Measurements from ENCODE around the gene OR51B4. TPM values are rescaled to one million over a fixed set of nuclear protein-coding genes. Genes with fewer than 3 reads are reported as not detected.
"Not testable (repeated sequence)": the region's sequence is repeated elsewhere in the genome, so short reads cannot be mapped to it uniquely, and the experiment has no call there.

OR51B4 gene, protein sequence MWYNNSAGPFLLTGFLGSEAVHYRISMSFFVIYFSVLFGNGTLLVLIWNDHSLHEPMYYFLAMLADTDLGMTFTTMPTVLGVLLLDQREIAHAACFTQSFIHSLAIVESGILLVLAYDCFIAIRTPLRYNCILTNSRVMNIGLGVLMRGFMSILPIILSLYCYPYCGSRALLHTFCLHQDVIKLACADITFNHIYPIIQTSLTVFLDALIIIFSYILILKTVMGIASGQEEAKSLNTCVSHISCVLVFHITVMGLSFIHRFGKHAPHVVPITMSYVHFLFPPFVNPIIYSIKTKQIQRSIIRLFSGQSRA
- total RNA-seq = under 1 TPM in 3 of 8 experiments, not detected in 5; 0.52 to 0.90 (median 0.61) TPM

DNA sequence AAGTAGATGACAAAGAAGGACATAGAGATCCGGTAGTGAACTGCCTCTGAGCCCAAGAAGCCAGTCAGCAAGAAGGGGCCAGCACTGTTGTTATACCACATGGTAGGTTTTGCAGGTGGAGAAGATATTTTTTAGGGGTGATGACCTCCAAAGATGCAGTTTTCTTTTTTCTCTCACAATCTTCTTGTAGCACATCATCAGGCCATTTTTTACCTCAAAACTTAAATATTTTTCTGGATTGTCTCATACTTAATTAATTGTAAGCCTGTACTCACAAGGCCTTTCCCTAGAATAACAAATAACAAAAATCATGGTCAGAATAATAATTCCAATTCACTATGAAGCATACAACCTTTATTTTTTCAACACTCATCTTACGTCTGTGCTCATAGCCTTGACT, at the start of gene OR51B4:
Gene OR51B4, minus strand, starts transcription at position 101 of the 400 bp plus-strand sequence. Its CDS starts 0 bp downstream, at position 101.
- Histone ChIP-seq H3K4me1 (replicated peaks in 1 of 2) (no peaks in the 10 kb centered on the region), H3K27ac (no peak within 1 kb of the TSS), H3K4me3 (no peak within 1 kb of the TSS)
- no peak for ATAC-seq (replicated peaks in 6 of 8)
- in situ Hi-C loops (cut with MboI; ENCODE audit: low pct_unique_long_range_greater_than_20kb in 2 of 9, low sequenced_read_pairs in 9 of 9, unreplicated experiment in 9 of 9) = no loop called here
- WGBS, 10 experiments = 33 to 100% (median 91%) methylated on average over 1 to 2 of the region's 2 CpGs; no CpG with 5 or more reads in 2 of the 10 experiments

DNA sequence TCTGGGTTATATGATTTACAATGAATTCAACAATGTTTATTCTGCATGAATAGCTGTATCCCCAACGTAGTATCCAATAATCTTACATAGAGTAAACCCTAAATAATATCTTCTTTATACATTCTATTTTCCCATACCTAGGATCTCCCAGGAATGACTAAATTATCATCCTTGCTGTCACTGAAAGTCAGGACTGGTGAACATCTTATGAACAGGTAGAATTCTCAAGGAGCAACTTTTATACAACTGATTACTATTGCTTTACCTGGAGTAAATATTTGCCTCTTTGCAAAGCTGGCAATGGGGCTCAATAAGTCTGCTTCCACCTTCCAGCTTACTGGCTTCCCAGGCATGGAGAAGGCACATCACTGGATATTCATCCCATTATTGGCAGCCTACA, 49.5 kb upstream of the OR51B4 start, which contains the start of gene OR51B6:
Gene OR51B6, plus strand, starts transcription at position 301 of the 400 bp plus-strand sequence. Its CDS starts 0 bp downstream, at position 301.
- 11 to 86% (median 40%) methylated on average over 1 of the region's 1 CpG; no CpG with 5 or more reads in 1 of the 10 experiments for WGBS, 10 experiments
- in situ Hi-C loops (cut with MboI; ENCODE audit: low pct_unique_long_range_greater_than_20kb in 2 of 9, low sequenced_read_pairs in 9 of 9, unreplicated experiment in 9 of 9) = loop anchor here in 1 of 9 experiments (25.0 kb wide), 1 partner anchor 139 kb away; the partner anchor contains the start of gene OR51V1
- Histone ChIP-seq H3K27ac (no peak within 1 kb of the TSS), H3K4me1 (replicated peaks in 1 of 2) (no peaks in the 10 kb centered on the region), H3K4me3 (no peak within 1 kb of the TSS)
- no peak for ATAC-seq (replicated peaks in 6 of 8)

DNA sequence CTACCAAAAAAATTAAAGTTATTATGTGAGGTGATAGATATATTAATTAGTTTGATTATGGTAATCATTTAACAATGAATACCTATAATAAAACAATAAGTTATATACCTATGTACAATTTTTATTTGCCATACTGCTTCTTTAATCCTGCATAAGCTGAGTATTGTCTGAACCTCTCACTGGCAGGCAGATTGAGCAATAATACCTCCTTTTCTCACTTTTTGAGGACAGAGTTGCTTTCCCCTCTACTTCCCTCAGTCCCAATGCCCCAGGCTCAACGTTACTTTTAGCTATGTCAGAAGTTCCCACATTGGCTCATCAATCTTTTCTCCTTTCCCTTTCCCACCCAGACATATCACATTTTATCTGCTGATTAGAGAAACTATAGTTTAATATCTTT, 47.8 kb upstream of the OR51B4 start:
- WGBS, 10 experiments = 25 to 83% (median 57%) methylated on average over 1 of the region's 1 CpG; no CpG with 5 or more reads in 5 of the 10 experiments

DNA sequence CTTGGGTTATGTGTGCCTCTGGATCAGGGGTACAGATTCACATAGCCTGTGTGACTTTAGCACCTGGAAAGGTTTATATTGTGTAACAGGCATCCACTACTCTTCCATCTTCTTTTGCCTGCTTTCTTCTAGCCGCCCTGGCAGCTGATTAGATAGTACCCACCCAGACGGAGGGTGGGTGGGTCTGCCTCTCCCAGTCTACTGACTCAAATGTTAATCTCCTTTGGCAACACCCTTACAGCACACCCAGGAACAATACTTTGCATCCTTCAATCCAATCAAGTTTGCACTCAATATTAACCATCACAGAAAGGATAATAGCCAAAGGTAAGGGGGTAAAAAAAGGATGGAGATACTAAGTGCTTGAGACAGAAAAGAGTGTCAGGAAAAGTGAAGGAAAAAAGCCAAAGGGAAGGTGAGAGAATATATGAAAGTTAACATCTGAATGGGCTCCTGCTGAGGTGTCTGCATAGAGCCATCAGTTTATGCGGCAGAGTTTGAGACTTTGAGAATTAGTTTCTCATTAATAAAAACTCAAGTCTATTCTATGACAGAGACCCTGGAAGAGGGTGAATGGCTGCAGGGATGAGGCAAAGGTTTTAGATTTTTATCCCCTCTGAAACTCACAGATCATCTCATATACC, 46.9 kb upstream of the OR51B4 start:
- in situ Hi-C loops (cut with MboI; ENCODE audit: low pct_unique_long_range_greater_than_20kb in 2 of 9, low sequenced_read_pairs in 9 of 9, unreplicated experiment in 9 of 9) = no loop called here
- H3K4me1 ChIP-seq (replicated peaks in 1 of 2) = no peaks in the 10 kb centered on the region
- ATAC-seq (replicated peaks in 6 of 8) = peak in 2 of 8 experiments; percentile 25 to 81
- 8 to 30% (median 25%) methylated on average over 1 to 3 of the region's 3 CpGs; no CpG with 5 or more reads in 5 of the 10 experiments for WGBS, 10 experiments
- no peak overlapping the region for H3K27ac ChIP-seq
- no peak overlapping the region for H3K4me3 ChIP-seq

More for the DNA sequence above, 47.8 kb upstream of the OR51B4 start:
- in situ Hi-C loops (cut with MboI; ENCODE audit: low pct_unique_long_range_greater_than_20kb in 2 of 9, low sequenced_read_pairs in 9 of 9, unreplicated experiment in 9 of 9) = no loop called here
- Histone ChIP-seq H3K4me1 (replicated peaks in 1 of 2) (no peaks in the 10 kb centered on the region), H3K4me3 (no peak overlapping the region), H3K27ac (no peak overlapping the region)
- ATAC-seq (replicated peaks in 6 of 8) = no peak

DNA sequence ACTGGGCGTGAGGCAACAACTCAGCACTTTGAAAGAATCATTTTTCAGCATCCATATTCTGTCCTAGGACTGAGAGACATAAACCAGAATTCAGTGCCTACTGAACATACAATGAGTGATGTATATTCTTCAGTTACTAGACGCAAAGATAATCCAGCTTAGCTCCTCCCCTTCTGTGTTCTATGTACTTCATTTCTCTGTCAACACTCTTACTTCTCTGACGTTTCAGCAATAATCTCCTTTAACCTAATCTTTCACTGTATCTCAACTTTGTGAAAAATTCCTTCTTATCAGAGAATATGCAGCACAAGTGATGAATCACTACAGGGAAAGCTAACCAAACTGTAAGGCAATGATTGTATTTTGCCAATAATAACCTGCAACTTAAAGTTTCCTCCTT, 44.1 kb upstream of the OR51B4 start:
- no peak for ATAC-seq (replicated peaks in 6 of 8)
- no peak overlapping the region for H3K27ac ChIP-seq
- no peak overlapping the region for H3K4me3 ChIP-seq
- H3K4me1 ChIP-seq (replicated peaks in 1 of 2) = no peaks in the 10 kb centered on the region
- in situ Hi-C loops (cut with MboI; ENCODE audit: low pct_unique_long_range_greater_than_20kb in 2 of 9, low sequenced_read_pairs in 9 of 9, unreplicated experiment in 9 of 9) = no loop called here
- 0 to 83% (median 57%) methylated on average over 1 to 3 of the region's 3 CpGs; no CpG with 5 or more reads in 1 of the 10 experiments for WGBS, 10 experiments

DNA sequence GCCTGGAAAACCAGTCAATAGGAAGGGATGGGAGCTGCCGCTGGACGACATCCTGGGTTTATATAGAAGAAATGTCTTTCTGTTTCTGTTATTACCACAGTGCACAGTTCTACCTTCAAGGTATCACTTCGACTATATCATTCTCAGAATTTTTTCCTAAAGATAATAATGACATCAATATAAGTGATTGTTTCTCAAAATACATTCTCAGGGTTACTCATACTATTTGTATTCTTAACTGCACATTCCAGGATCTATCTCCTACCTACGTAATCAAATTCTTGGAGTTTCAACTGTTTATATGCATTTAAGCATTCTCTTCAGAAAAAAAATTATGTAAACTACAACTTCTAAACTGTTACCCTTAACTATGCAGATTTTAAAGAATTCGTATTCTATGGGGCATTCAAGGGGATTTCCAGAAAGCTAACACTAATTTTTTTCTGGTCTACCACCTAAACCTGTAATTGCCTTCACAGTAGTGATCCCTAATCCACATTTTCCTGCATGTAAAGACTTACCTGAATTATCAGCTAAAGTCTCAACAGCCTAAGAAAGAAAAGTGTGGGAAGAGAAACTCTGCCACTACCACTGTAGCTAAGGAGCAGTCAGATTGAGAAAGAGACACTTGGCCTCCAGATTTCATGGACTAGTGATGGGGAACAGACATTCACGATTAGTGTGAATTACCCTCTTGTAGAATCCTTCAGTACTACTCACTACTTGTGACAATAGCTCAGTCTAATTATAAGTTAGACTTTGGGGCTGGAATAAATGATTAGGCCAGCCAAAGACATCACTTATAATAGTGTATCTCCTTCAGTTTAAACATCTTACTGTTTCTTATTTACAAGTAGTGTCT, 42.0 kb upstream of the OR51B4 start, which contains the start of gene OR51B5:
Gene OR51B5, minus strand, starts transcription at position 51 of the 862 bp plus-strand sequence. Its CDS starts 0 bp downstream, at position 51.
- no peak within 1 kb of the TSS for H3K4me3 ChIP-seq
- in situ Hi-C loops (cut with MboI; ENCODE audit: low pct_unique_long_range_greater_than_20kb in 2 of 9, low sequenced_read_pairs in 9 of 9, unreplicated experiment in 9 of 9) = no loop called here
- peak in 1 of 8 experiments; percentile 28 for ATAC-seq (replicated peaks in 6 of 8)

DNA sequence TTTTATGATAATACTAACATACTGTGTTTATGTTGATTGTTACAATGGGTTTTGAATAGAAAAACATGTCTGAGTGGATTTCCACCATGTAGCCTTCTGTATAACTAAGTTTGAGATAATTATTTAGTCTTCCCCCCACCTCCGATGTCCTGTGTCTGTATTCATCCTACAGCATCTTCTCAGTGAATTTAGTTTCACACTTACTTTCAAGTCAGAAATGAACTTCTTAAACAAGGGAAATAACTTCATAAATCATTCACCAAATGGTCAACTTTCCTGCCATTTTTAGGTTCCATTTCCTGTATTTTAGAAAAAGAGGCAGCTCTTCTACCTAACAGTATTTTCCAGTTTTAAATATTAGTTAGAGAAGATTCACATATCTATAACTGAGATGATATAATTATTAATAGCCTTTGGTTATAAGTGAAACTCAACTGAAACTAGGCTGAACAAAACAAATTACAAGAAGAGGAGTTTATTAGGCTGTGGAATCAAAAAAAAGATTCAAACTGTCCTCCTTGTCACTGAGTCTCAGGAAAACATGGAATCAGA, 38.1 kb upstream of the OR51B4 start:
- H3K27ac ChIP-seq = no peak overlapping the region
- no peak overlapping the region for H3K4me3 ChIP-seq
- no peaks in the 10 kb centered on the region for H3K4me1 ChIP-seq (replicated peaks in 1 of 2)
- ATAC-seq (replicated peaks in 6 of 8) = no peak
- 63 to 100% (median 100%) methylated on average over 1 of the region's 1 CpG; no CpG with 5 or more reads in 2 of the 10 experiments for WGBS, 10 experiments
- in situ Hi-C loops (cut with MboI; ENCODE audit: low pct_unique_long_range_greater_than_20kb in 2 of 9, low sequenced_read_pairs in 9 of 9, unreplicated experiment in 9 of 9) = no loop called here

More for the DNA sequence above, 42.0 kb upstream of the OR51B4 start, which contains the start of gene OR51B5:
- Histone ChIP-seq H3K27ac (no peak within 1 kb of the TSS), H3K4me1 (replicated peaks in 1 of 2) (no peaks in the 10 kb centered on the region)
- 48 to 93% (median 63%) methylated on average over 1 to 6 of the region's 6 CpGs for WGBS, 10 experiments

DNA sequence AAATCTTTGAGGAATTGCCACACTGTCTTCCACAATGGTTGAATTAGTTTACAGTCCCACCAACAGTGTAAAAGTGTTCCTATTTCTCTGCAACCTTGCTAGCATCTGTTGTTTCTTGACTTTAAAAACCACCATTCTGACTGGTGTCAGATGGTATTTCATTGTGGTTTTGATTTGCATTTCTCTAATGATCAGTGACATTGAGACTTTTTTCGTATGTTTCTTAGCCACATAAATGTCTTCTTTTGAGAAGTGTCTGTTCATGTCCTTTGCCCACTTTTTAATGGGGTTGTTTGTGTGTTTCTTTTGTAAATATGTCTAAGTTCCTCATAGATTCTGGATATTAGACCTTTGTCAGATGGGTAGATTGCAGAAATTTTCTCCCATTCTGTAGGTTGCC, 35.5 kb upstream of the OR51B4 start:
- ATAC-seq (replicated peaks in 6 of 8); in situ Hi-C loops (cut with MboI; ENCODE audit: low pct_unique_long_range_greater_than_20kb in 2 of 9, low sequenced_read_pairs in 9 of 9, unreplicated experiment in 9 of 9); H3K4me3 ChIP-seq; H3K27ac ChIP-seq; H3K4me1 ChIP-seq (replicated peaks in 1 of 2): not testable (repeated sequence)
- 0 to 86% (median 50%) methylated on average over 1 of the region's 1 CpG; no CpG with 5 or more reads in 3 of the 10 experiments for WGBS, 10 experiments

DNA sequence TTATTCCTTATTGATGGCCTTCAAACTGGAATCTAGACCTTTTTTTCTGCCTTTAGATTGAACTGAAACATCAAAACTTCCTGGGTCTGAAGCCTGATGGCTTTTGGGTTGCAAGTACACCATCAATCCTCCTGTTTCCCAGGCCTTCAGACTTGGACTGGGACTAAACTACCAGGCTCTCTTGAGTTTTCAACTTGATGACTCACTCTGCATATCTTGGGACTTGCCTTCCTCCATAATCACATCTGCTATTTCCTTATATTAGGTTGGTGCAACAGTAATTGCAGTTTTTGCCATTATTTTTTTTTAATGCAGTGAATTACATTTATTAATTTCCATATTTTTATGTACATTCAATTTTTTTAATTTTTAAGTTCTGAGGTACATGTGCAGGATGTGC, 34.6 kb upstream of the OR51B4 start:
- no peak overlapping the region for H3K4me3 ChIP-seq
- peak in 2 of 8 experiments; percentile 62 to 68 for ATAC-seq (replicated peaks in 6 of 8)
- no peaks in the 10 kb centered on the region for H3K4me1 ChIP-seq (replicated peaks in 1 of 2)
- H3K27ac ChIP-seq = no peak overlapping the region
- in situ Hi-C loops (cut with MboI; ENCODE audit: low pct_unique_long_range_greater_than_20kb in 2 of 9, low sequenced_read_pairs in 9 of 9, unreplicated experiment in 9 of 9) = no loop called here

DNA sequence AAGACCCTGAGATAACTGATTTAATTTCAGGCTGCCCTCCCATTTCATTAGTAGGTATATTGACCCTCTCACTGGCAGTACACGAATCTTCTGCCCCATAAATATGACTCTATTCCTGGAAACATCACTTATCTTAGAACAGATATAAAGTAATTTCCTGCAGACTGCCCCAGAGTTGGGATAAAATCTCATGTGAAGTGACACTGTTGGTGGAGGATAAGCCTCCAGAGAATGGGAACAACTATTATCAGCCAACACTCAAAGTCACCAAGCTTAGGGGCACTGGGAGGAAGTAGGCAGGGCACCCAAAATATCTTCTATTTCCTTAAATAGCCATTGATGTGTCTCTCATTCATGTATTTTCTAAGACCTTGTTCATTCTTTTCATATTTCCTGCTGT, 33.4 kb upstream of the OR51B4 start:
- H3K4me3 ChIP-seq = no peak overlapping the region
- no peaks in the 10 kb centered on the region for H3K4me1 ChIP-seq (replicated peaks in 1 of 2)
- ATAC-seq (replicated peaks in 6 of 8) = no peak
- in situ Hi-C loops (cut with MboI; ENCODE audit: low pct_unique_long_range_greater_than_20kb in 2 of 9, low sequenced_read_pairs in 9 of 9, unreplicated experiment in 9 of 9) = no loop called here
- 20 to 80% (median 40%) methylated on average over 1 of the region's 1 CpG; no CpG with 5 or more reads in 2 of the 10 experiments for WGBS, 10 experiments
- H3K27ac ChIP-seq = no peak overlapping the region

DNA sequence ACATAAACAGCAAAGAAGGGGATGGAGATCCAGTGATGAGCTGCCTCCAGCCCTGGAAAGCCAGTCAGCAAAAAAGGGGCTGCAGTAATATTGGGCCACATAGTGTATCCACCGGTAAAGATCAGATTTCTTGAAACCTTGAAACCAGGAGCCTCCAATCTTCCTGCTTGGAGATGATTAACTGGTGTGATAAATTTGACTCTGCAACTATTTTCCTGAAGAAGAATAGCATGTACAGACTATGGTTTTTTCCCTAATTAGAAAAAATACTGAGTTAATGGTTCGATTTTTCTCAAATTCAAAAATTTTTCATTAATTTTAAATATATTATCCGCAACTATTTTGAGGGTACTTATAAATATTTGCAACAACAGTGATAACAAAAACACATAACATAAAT, 22.5 kb upstream of the OR51B4 start, which contains the start of gene OR51B2:
Gene OR51B2, minus strand, starts transcription at position 101 of the 400 bp plus-strand sequence. Its CDS starts 0 bp downstream, at position 101.
- WGBS, 10 experiments = 20 to 86% (median 56%) methylated on average over 1 to 3 of the region's 3 CpGs
- Histone ChIP-seq H3K4me3 (no peak within 1 kb of the TSS), H3K27ac (no peak within 1 kb of the TSS), H3K4me1 (replicated peaks in 1 of 2) (no peaks in the 10 kb centered on the region)
- in situ Hi-C loops (cut with MboI; ENCODE audit: low pct_unique_long_range_greater_than_20kb in 2 of 9, low sequenced_read_pairs in 9 of 9, unreplicated experiment in 9 of 9) = no loop called here
- ATAC-seq (replicated peaks in 6 of 8) = no peak

DNA sequence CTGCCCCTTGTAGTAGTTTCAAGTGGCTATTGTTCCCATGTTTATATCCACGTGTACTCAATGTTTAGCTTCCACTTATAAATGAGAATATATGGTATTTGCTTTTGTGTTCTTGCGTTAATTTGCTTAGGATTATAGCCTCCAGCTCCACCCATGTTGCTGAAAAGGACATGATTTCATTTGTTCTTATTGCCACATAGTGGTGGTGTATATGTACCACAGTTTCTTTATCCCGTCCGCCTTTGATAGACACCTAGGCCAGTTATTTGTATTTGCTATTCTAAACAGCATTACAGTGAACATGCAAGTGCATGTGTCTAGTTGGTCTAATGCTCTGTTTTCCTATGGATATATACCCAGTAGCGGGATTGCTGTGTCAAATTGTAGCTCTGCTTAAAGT, 15.5 kb upstream of the OR51B4 start:
- Histone ChIP-seq H3K4me3 (no peak overlapping the region), H3K27ac (no peak overlapping the region), H3K4me1 (replicated peaks in 1 of 2) (no peaks in the 10 kb centered on the region)
- WGBS, 10 experiments = 33 to 100% (median 77%) methylated on average over 1 to 5 of the region's 5 CpGs
- peak in 2 of 8 experiments; percentile 41 to 70 for ATAC-seq (replicated peaks in 6 of 8)
- in situ Hi-C loops (cut with MboI; ENCODE audit: low pct_unique_long_range_greater_than_20kb in 2 of 9, low sequenced_read_pairs in 9 of 9, unreplicated experiment in 9 of 9) = no loop called here
